ENCODE measurements around the gene CFAP251. TPM values are rescaled to one million over a fixed set of nuclear protein-coding genes. Genes with fewer than 3 reads are reported as not detected.

The CFAP251 gene
- total RNA-seq, 1 donor, result 1.1 TPM

- DNase-seq (ENCODE audit: low read depth in 2 of 3, low spot score in 2 of 3), result no peak
These were observed 21.8 kb downstream of the CFAP251 start for GRCh38 chr12:121939992-121940766.

GRCh38 chr12:121942145-121942718, 23.8 kb downstream of the CFAP251 start:
- DNase-seq (ENCODE audit: low read depth in 2 of 3, low spot score in 2 of 3), result no peak

DNA sequence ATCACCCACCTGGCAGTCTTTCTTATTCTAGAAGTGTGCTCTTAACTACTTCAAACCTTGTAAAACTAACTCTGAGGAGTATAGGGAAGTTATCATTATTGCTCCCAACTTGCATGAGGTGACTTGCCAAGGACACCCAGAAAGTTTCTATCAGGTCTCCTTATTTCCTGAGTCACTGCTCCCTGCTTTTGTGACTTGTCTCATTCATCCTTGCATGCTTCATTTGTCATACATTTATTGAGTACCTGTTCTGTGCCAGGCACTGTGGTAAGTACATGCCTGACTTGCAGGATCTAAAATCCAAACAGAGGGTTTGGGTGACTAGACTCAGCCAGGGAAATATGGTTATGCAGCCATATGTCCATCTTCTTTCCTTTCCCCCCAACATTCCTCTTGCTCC, 25.5 kb downstream of the CFAP251 start:
- no peak for DNase-seq (ENCODE audit: low read depth in 2 of 3, low spot score in 2 of 3)

DNA sequence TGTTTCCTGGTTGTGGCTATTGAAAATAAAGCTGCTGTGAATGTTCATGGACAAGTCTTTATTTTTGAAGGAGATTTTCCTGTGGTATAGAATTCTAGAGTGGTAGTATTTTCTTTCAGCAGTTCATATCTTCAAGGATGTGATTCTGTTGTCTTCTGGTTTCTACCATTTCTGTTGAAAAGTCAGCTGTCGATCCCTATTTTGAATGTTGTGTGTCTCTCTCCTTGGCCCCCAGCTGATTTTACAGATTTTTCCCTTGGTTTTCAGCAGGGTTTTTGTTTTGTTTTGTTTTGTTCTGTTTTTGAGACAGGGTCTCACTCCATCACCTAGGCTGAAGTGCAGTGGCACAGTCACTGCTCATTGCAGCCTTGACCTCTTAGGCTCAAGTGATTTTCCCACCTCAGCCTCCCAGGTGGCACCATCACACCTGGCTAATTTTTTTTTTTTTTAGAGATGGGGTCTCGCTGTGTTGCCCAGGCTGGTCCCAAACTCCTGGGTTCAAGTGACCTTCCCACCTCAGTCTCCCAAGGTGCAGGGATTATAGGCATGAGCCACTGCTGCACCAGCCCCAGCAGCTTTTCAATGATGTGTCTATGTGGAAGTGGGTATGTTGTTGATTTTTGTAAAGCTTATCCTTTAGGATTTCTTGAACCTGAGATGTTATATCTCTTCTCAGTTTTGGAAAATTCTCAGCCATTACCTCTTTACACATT, 28.1 kb downstream of the CFAP251 start:
- DNase-seq (ENCODE audit: low read depth in 2 of 3, low spot score in 2 of 3), result no peak

- DNase-seq (ENCODE audit: low read depth in 2 of 3, low spot score in 2 of 3), result no peak
These were observed 29.6 kb downstream of the CFAP251 start for GRCh38 chr12:121947981-121948380.

DNA sequence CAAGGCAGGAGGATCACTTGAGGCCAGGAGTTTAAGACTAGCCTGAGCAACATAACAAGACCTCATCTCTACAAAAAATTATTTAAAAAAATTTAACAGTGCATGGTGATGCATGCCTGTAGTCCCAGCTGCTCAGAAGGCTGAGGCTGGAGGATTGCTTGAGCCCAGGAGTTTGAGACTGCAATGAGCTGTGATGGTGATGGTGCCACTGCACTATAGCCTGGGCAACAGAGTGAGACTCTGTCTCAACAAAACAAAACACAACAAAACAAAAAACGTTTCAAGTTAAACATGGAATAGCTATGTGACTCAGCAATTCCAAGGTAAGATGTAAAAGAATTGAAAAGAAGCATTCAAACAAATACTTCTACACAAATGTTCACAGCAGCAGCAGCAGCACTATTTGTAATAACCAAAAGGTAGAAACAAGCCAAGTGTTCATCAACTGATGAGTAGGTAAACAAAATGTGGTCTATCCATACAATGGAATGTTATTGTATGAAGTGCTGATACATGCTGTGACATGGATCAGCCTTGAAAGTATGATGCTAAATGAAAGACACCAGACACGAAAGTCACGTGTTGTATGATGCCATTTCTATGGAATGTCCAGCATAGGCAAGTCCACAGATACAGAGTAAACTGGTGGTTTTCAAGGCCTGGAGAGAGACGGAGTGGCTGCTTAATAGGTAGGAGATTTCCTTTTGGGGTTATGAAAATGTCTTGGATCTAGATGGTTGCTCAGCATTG, 31.4 kb downstream of the CFAP251 start:
- DNase-seq (ENCODE audit: low read depth in 2 of 3, low spot score in 2 of 3), result no peak

DNA sequence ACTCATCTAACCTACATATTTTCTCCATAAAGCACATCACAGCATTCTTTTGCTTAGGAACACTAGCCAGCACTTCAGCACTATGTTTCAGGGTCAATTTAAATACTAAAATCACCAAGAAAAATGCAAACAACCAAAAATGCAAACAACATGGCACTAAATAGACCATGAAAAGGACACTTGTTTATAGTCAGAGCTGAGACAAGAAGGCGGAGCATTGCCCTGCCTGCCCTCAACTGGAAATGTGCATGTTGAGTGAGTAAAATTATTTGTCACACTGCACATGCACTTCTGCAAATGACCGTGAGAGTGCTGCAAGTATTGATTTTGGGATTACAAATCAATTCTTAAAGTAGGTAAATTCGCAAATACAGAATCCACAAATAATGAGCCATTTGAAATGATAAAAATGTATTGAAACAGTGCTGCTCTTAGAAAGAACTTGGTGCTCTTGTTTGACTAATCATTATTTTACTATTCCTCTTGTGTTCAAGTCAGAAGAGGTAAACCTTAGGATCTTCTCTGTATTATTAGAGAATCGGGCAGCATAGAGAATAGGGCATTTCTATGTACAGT, 34.8 kb downstream of the CFAP251 start:
- no peak for DNase-seq (ENCODE audit: low read depth in 2 of 3, low spot score in 2 of 3)

DNA sequence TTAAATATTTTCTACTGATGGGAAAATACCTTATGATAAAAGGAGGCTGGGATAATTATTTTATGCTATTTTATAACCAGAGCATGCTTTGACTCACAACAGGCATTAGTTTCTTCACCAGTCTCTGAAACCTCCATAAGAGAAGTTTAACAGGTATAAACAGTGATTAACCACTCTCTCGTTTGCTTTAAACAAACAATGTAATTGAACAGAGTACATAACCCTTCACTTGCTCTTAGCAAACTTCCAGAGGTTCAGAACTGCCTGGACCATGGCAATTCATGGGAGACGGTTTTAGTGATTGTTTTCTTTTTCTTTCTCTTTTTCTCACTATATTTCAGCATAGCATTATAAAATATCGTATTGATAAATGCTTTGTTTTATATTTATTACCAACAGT, 35.3 kb downstream of the CFAP251 start:
- no peak for DNase-seq (ENCODE audit: low read depth in 2 of 3, low spot score in 2 of 3)

- peak in 2 of 3 donors; percentile 28 to 40 for DNase-seq (ENCODE audit: low read depth in 2 of 3, low spot score in 2 of 3)
These were observed 37.2 kb downstream of the CFAP251 start for GRCh38 chr12:121955258-121956237.

DNA sequence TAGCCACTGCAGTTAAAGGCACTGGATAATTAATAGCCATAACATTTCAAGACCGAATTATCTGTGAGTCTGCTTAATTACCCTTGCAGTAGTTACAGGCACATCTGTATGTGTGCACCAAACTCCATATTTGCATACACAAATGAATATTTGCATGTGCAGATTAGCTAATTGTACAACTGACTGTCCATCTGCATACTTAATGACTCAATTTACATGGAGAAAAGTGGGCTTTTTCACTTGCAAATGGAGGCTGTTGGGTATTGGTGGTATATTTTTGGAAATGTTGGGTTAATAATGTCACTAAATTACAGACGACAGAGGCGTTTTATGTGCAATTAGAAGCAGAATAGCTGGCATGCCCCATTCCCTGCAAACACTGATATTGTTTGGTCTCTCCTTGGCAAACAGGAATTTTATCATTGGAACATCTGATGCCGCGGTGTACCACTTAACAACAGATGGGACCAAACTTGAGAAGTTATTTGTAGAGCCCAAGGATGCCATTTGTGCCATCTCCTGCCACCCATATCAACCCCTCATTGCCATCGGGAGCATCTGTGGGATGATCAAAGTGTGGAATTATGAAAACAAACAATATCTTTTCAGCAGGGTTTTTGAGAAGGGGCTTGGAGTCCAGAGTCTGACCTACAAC, 39.6 kb downstream of the CFAP251 start:
- DNase-seq (ENCODE audit: low read depth in 2 of 3, low spot score in 2 of 3), result no peak

- DNase-seq (ENCODE audit: low read depth in 2 of 3, low spot score in 2 of 3), result no peak
These were observed 40.3 kb downstream of the CFAP251 start for GRCh38 chr12:121958541-121959240.

DNA sequence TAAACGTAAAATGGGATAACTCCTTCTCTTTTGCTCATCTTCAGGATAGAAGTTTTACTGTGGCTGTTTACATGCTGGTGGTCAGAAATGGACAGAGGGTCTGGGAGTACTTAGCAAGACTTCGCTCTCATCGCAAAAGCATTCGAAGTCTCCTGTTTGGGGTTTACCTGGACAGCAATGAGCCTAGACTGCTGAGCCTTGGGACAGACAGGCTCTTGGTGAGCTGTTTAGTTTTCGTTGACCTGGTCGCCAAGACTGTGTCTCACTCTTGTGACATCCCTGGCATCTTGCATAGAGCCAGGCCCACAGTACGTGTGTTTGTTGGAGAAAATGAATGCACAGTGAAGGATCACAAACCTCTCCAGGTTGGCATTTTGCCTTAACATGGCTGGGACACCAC, 42.1 kb downstream of the CFAP251 start:
- no peak for DNase-seq (ENCODE audit: low read depth in 2 of 3, low spot score in 2 of 3)

DNA sequence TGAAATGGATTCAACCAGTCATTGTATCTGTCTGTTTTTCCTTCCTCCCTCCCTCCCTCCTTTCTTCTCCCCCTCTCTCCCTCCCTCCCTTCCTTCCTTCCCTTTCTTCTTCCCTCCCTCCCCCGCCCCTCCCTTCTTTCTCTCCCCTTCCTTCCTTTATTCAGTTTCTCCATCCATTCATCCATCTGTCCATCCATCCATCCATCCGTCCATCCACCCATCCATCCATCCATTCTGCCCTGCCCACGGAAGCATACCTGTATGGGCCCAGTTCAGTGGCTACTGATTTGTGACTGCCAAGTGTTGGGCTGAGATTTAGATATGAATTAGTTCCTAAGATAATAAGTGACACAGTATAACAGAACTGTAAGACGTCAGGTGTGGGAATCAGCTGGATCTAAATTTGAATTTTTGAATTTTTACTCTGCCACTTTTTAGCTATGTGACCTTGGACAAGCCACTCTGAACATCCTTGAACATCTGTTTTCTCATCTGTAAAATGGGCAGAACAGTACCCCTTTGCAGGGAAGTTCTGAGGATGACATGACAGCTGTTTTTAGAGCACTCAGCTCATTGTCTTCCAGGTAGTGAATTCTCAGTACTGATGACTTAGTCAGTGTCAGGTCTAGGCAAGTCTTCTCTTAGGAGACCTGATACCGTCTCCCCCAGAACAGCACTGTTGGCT, 42.9 kb downstream of the CFAP251 start:
- DNase-seq (ENCODE audit: low read depth in 2 of 3, low spot score in 2 of 3), result no peak

DNA sequence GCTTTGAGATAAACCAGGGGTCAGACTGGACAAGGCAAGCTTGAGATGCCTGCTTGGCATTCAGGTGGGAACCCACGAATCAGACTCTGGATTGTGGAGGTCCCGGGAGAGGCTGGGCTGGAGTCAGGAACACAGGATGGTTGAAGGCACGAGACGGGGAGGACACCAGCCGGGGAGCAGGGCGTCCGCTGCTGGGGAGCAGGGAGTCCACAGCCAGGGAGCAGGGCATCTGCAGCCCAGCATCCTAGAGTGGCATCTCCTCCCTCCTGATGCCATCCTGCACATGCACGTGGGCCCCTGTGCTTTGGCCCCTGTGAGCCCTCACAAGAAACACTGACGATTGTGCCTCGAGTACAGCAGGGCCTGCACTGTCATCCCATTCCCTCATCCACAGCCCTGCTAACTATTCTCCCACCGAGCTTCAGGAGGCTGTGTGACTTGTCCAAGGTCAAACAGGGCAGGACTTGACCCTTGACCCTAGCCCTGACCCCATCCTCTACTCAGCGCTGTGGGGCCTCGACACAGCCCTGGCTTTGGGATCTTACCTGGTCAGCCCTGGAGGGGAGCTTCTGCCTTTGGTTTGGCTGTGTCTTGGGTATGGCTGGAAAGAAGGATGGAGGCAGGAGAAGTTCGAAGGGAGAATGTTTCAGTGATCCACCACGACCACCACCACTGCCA, 45.1 kb downstream of the CFAP251 start:
- no peak for DNase-seq (ENCODE audit: low read depth in 2 of 3, low spot score in 2 of 3)

GRCh38 chr12:121964813-121965643, 46.6 kb downstream of the CFAP251 start:
- DNase-seq (ENCODE audit: low read depth in 2 of 3, low spot score in 2 of 3), result no peak

DNA sequence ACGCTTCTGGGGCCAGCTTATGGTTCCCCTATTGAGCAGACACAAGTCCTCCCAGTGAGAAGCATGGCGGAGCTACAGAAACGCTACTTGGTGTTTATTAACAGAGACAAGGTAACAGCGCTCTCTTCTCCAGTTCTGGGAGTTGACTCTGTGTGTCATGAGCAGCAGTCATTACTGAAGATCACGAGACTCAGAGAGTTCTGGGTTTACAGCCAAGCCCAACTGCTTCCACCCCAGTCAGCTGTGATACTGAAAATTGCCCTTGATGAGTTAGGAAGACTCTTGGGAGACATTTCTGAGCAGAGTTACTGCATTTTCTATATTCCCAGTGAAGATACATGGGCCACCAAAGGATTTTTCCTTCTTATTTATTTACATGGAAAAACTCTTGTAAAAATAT, 48.6 kb downstream of the CFAP251 start:
- DNase-seq (ENCODE audit: low read depth in 2 of 3, low spot score in 2 of 3), result no peak
